Measurements from ENCODE around the gene TMPRSS9.

TMPRSS9 gene

DNA sequence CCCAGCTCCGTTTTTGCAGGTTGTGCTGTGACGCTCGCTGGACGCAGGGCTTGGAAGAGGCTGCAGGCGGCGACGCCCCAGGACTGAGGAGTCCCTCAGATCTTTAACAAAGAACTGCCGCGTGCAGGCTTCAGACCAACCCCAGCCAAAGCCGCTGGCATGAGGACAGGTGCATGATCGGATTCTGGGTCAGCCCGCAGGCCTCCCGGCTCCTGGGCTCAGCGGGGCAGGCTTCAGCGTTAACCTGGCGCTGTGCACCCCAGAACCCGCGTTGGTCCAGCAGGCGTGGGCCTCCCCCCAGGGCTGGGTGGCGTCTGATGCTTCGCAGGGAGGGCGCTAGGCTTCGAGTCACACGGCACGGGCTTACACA lies 68.2 kb downstream of the TMPRSS9 start:
- Histone ChIP-seq H3K9ac (ENCODE audit: low read length) (peak overlapping the region; percentile 95), H2BK12ac (ENCODE audit: low read length in 2 of 2) (peak overlapping the region; percentile 59 to 87), H2BK120ac (ENCODE audit: low read depth, low read length) (no peak overlapping the region), H3K9me3 (ENCODE audit: control insufficient read depth, low read length) (no peaks in the 10 kb centered on the region), H4K91ac (ENCODE audit: low read length) (peak overlapping the region; percentile 90), H3K27me3 (ENCODE audit: control insufficient read depth in 1 of 2, insufficient read depth in 1 of 2, low read length in 2 of 2) (no peaks in the 10 kb centered on the region), H3K4me2 (ENCODE audit: low read length, poor library complexity, severe bottlenecking) (no peak overlapping the region), H2BK5ac (ENCODE audit: low read depth, low read length, poor library complexity, severe bottlenecking) (no peak overlapping the region), H3K4me1 (ENCODE audit: control insufficient read depth, insufficient read depth, low read depth, low read length) (peaks cover 32% of the 10 kb centered on the region), H2BK15ac (ENCODE audit: low read depth, poor library complexity, severe bottlenecking) (peak overlapping the region; percentile 77), H3K23ac (ENCODE audit: low read length in 2 of 2) (no peak overlapping the region), H3K18ac (ENCODE audit: low read depth in 1 of 2, low read length in 2 of 2) (peak overlapping the region; percentile 10 to 37), H3K36me3 (ENCODE audit: control insufficient read depth in 1 of 2, insufficient read depth in 2 of 2, low read depth in 1 of 2, low read length in 2 of 2) (peaks cover 24 to 78% of the 10 kb centered on the region in 2 experiments), H2AK5ac (ENCODE audit: low read length, severe bottlenecking) (peak overlapping the region; percentile 58), H4K8ac (ENCODE audit: low read length) (peak overlapping the region; percentile 78), H3K14ac (ENCODE audit: low read length in 2 of 2) (peak overlapping the region in 1 of 2 experiments; percentile 46), H3K27ac (ENCODE audit: low read length, poor library complexity, severe bottlenecking) (peak overlapping the region; percentile 47), H2AFZ (ENCODE audit: low read depth, low read length) (no peak overlapping the region), H3K79me1 (replicated peaks; ENCODE audit: low read length, poor library complexity, severe bottlenecking) (peaks cover 24% of the 10 kb centered on the region), H3K4ac (ENCODE audit: low read depth in 1 of 2, low read length in 2 of 2) (peak overlapping the region; percentile 84 to 88), H3K4me3 (ENCODE audit: insufficient read depth in 1 of 2, low read depth in 1 of 2, low read length in 2 of 2) (peak overlapping the region; percentile 14 to 93)
- DNase-seq, result no peak
- 71% methylated on average over 25 of the region's 25 CpGs for WGBS

DNA sequence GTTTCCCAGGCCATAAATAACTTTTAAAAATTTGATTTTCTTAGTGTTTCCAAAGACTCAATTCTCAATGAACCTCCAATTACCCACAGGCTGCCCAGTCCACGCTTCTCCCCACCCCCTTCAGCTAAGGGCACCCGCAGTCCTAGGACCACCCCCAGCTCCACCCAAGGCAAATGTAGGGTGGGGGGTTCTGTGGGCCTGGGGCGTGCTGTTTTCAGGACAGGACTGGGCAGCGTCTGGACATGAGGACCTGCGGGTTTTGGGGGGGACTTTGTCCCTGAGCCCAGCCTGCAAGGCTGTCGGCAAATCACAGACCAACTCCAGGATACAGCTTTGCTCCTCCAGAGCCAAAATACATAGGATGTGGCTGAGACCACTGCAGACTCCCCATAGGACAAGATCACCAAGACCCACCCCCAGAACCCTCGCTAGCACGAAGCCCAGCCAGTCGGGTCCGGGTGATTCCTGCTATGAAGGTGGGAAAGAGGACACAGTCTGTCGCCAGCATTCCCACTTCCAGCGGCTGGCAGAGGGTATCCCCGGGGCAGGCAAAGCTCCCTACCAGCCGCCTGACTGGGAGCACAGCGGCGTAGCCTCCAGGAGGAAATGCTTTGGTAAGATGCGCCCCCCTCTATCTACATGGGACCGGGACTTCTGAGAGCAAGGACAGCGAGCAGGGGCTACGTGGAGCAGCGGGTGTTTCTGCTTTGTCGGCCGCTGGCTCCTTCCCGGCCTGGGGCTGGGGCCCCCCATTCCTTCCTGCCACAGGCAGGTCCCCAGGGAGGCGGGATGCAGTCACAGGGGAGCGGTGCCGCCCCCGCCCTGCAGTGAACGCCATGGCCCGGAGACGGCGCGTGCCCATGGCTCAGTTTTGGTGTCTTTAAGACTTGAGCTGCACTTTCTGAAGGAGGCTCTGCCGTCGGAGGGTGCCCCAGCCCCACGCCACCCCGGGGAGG lies 69.0 kb downstream of the TMPRSS9 start:
- H3K14ac ChIP-seq (ENCODE audit: low read length in 2 of 2), result no peak overlapping the region
- peak overlapping the region; percentile 95 for H3K9ac ChIP-seq (ENCODE audit: low read length)
- H2BK5ac ChIP-seq (ENCODE audit: low read depth, low read length, poor library complexity, severe bottlenecking), result no peak overlapping the region
- no peak overlapping the region for H3K27ac ChIP-seq (ENCODE audit: low read length, poor library complexity, severe bottlenecking)
- H2AK5ac ChIP-seq (ENCODE audit: low read length, severe bottlenecking), result no peak overlapping the region
- H2BK15ac ChIP-seq (ENCODE audit: low read depth, poor library complexity, severe bottlenecking), result no peak overlapping the region
- no peak overlapping the region for H3K23ac ChIP-seq (ENCODE audit: low read length in 2 of 2)
- H3K4me3 ChIP-seq (ENCODE audit: insufficient read depth in 1 of 2, low read depth in 1 of 2, low read length in 2 of 2), result peak overlapping the region in 1 of 2 experiments; percentile 93
- no peaks in the 10 kb centered on the region for H3K27me3 ChIP-seq (ENCODE audit: control insufficient read depth in 1 of 2, insufficient read depth in 1 of 2, low read length in 2 of 2)
- H3K79me1 ChIP-seq (replicated peaks; ENCODE audit: low read length, poor library complexity, severe bottlenecking), result peaks cover 21% of the 10 kb centered on the region
- WGBS, result 91% methylated on average over 29 of the region's 37 CpGs
- H3K4ac ChIP-seq (ENCODE audit: low read depth in 1 of 2, low read length in 2 of 2), result no peak overlapping the region
- no peak overlapping the region for H3K4me2 ChIP-seq (ENCODE audit: low read length, poor library complexity, severe bottlenecking)
- no peaks in the 10 kb centered on the region for H3K9me3 ChIP-seq (ENCODE audit: control insufficient read depth, low read length)
- no peak overlapping the region for H2AFZ ChIP-seq (ENCODE audit: low read depth, low read length)
- H4K8ac ChIP-seq (ENCODE audit: low read length), result peak overlapping the region; percentile 27
- H4K91ac ChIP-seq (ENCODE audit: low read length), result peak overlapping the region; percentile 40
- H3K18ac ChIP-seq (ENCODE audit: low read depth in 1 of 2, low read length in 2 of 2), result no peak overlapping the region
- peak overlapping the region in 1 of 2 experiments; percentile 15 for H2BK12ac ChIP-seq (ENCODE audit: low read length in 2 of 2)
- H3K4me1 ChIP-seq (ENCODE audit: control insufficient read depth, insufficient read depth, low read depth, low read length), result peaks cover 29% of the 10 kb centered on the region
- no peak for DNase-seq
- no peak overlapping the region for H2BK120ac ChIP-seq (ENCODE audit: low read depth, low read length)
- H3K36me3 ChIP-seq (ENCODE audit: control insufficient read depth in 1 of 2, insufficient read depth in 2 of 2, low read depth in 1 of 2, low read length in 2 of 2), result peaks cover 28 to 78% of the 10 kb centered on the region in 2 experiments

DNA sequence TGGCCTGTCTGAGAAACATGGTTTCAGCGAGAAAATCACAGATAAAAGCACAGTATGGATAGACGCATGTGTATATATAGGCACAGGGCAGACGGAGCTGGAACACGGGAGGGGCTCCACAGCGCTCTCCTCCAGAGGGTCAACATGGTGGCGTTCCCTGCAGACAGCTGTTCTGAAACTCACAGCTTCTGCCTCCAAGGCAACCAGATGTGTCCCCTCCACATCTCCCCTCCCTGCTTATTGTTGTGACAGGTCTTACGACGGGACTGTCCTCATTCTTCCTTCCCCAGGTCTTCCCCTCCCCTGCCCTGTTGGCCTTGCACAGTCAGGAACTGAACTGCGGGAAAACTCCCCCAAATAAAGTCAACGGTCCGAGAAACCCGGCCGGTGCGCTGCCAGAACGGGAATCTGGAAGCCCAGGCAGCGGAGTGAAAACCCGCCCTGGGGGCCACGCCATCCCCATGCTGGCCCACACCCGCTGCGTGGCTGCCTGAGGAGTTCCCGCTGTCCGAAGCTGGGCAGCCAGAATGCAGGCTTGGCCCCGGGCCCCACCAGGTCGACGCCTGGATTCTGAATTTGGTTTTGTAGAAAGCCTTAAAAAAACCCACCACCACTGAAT lies 70.0 kb downstream of the TMPRSS9 start:
- Histone ChIP-seq H2BK5ac (ENCODE audit: low read depth, low read length, poor library complexity, severe bottlenecking) (no peak overlapping the region), H2BK120ac (ENCODE audit: low read depth, low read length) (no peak overlapping the region), H3K9me3 (ENCODE audit: control insufficient read depth, low read length) (no peaks in the 10 kb centered on the region), H3K23ac (ENCODE audit: low read length in 2 of 2) (no peak overlapping the region), H3K4me1 (ENCODE audit: control insufficient read depth, insufficient read depth, low read depth, low read length) (peaks cover 23% of the 10 kb centered on the region), H2AFZ (ENCODE audit: low read depth, low read length) (no peak overlapping the region), H3K14ac (ENCODE audit: low read length in 2 of 2) (no peak overlapping the region), H3K36me3 (ENCODE audit: control insufficient read depth in 1 of 2, insufficient read depth in 2 of 2, low read depth in 1 of 2, low read length in 2 of 2) (peaks cover 32 to 78% of the 10 kb centered on the region in 2 experiments), H3K27me3 (ENCODE audit: control insufficient read depth in 1 of 2, insufficient read depth in 1 of 2, low read length in 2 of 2) (no peaks in the 10 kb centered on the region), H3K9ac (ENCODE audit: low read length) (no peak overlapping the region), H4K8ac (ENCODE audit: low read length) (no peak overlapping the region), H3K4me3 (ENCODE audit: insufficient read depth in 1 of 2, low read depth in 1 of 2, low read length in 2 of 2) (no peak overlapping the region), H2BK12ac (ENCODE audit: low read length in 2 of 2) (no peak overlapping the region), H2AK5ac (ENCODE audit: low read length, severe bottlenecking) (no peak overlapping the region), H4K91ac (ENCODE audit: low read length) (peak overlapping the region; percentile 31), H3K27ac (ENCODE audit: low read length, poor library complexity, severe bottlenecking) (no peak overlapping the region), H3K18ac (ENCODE audit: low read depth in 1 of 2, low read length in 2 of 2) (no peak overlapping the region), H3K4me2 (ENCODE audit: low read length, poor library complexity, severe bottlenecking) (no peak overlapping the region), H2BK15ac (ENCODE audit: low read depth, poor library complexity, severe bottlenecking) (no peak overlapping the region), H3K4ac (ENCODE audit: low read depth in 1 of 2, low read length in 2 of 2) (no peak overlapping the region), H3K79me1 (replicated peaks; ENCODE audit: low read length, poor library complexity, severe bottlenecking) (peaks cover 24% of the 10 kb centered on the region)
- DNase-seq, result no peak
- WGBS, result 91% methylated on average over 25 of the region's 25 CpGs

Data from mesenchymal stem cell (in vitro differentiated cells and primary cell).